Suprapubic skin (tissue), 4 donors: ENCODE measurements around the gene ARL5A.

Experiments
- EP300 ChIP-seq: sonication (generic); formaldehyde crosslinking; IDR thresholded peaks from one replicate; pipeline ENCODE4 v1.6.1; 2017; ENCODE audit warnings: antibody characterized with exemption
- POLR2A ChIP-seq, 2 donors: fragments of 450-650 bp; IDR thresholded peaks; one replicate each; pipeline ENCODE4 v1.6.1; 2017; ENCODE audit warnings: antibody characterized with exemption in 2 of 2, mild to moderate bottlenecking in 2 of 2, moderate library complexity in 2 of 2
- POLR2AphosphoS5 ChIP-seq, 3 donors: sonication (generic); formaldehyde crosslinking; IDR thresholded peaks; one replicate each; pipeline ENCODE4 v1.6.1; 2017; ENCODE audit warnings: antibody characterized with exemption in 3 of 3
- TF ChIP-seq, protein P1 (sequence below), 2 donors: fragments of 200-600 bp in 1 of 2; fragments of 450-650 bp in 1 of 2; sonication (generic) in 1 of 2; IDR thresholded peaks; one replicate each; pipeline ENCODE4 v1.5.1; 2016 to 2019; ENCODE audit warnings: antibody characterized with exemption in 2 of 2, mild to moderate bottlenecking in 1 of 2, moderate library complexity in 1 of 2

DNA sequence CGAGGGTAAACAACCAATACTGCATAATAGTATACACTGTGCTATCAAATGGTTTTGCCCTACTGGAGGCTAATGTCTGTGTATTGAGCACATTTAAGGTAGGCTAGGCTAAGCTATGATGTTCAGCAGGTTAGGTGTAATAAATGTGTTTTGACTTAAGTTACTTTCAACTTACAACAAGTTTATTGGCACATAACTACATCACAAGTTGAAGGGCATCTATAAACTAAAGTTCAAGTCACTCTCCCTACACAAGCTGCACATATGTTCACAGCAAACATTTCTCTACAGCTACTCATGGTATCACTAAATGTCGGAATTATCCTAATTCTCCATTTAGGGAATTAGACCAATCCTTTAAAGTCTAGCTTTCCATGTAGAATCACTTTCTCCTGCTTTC, 11.4 kb downstream of the ARL5A start:
- TF ChIP-seq, protein P1, sequence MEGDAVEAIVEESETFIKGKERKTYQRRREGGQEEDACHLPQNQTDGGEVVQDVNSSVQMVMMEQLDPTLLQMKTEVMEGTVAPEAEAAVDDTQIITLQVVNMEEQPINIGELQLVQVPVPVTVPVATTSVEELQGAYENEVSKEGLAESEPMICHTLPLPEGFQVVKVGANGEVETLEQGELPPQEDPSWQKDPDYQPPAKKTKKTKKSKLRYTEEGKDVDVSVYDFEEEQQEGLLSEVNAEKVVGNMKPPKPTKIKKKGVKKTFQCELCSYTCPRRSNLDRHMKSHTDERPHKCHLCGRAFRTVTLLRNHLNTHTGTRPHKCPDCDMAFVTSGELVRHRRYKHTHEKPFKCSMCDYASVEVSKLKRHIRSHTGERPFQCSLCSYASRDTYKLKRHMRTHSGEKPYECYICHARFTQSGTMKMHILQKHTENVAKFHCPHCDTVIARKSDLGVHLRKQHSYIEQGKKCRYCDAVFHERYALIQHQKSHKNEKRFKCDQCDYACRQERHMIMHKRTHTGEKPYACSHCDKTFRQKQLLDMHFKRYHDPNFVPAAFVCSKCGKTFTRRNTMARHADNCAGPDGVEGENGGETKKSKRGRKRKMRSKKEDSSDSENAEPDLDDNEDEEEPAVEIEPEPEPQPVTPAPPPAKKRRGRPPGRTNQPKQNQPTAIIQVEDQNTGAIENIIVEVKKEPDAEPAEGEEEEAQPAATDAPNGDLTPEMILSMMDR (IDR thresholded peaks at IDR 0.05) = no peak
- TF ChIP-seq POLR2A (IDR thresholded peaks at IDR 0.05) (no peak), POLR2AphosphoS5 (IDR thresholded peaks at IDR 0.05) (no peak), EP300 (no peak)
